GM12891 (cell line): Measurements from ENCODE around the gene C2orf76.

Experiments used
- POLR2AphosphoS5 ChIP-seq: IDR thresholded peaks from 2 replicates; pipeline ENCODE4 v1.6.1; 2011; ENCODE audit warnings: low read depth, low read length, control low read depth
- TAF1 ChIP-seq: IDR thresholded peaks from 2 replicates; pipeline ENCODE4 v1.6.1; 2011; ENCODE audit warnings: low read depth, low read length, control low read depth

DNA sequence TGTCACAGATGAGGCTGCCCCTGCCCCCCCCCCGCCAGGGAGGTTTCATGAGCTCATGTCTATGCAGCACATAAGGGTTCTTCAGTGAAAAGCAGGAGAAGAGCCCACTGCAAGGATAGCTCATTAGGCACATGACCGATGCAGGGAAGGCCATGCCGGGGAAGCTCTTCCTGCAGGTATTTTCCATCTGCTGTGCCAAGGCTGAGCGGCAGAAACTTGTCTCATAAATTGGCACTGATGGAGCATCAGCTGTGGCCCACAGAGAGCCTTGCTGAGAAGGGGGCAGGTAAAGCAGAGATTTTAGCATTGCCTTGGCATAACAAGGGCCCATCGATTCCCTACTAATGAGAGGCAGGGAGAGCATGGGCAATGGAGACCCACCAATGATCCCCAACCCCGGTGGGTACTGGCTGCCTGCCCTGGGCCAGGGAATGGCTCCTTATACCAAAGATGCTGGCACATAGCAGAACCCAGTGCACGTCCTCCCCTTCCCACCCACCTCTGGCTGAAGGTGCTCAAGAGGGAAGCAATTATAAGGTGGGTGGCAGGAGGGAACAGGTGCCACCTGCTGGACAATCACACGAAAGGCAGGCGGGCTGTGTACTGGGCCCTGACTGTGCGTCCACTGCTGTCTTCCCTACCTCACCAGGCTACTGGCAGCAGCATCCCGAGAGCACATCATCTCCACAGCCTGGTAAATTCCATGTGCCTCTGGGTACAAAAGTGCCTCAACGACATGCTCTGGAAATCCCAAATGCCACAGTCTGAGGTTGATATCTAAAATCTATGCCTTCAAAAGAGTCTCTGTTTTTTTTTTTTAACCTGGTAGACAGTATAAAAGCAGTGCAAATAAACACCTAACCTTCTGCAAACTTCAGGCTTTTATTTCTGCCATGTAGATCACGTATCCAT is 101.6 kb downstream of the C2orf76 start:
- no peak for TF ChIP-seq POLR2AphosphoS5
- TF ChIP-seq TAF1, result no peak
